Femur (tissue), 1 donor: ENCODE measurements around the gene ERGIC1.
"Not testable (repeated sequence)": the region's sequence is repeated elsewhere in the genome, so short reads cannot be mapped to it uniquely, and the experiment has no call there.

ENCODE experiments used
- DNase-seq: peaks from one replicate; pipeline ENCODE4 v3.0.0-alpha.2; 2017

The ERGIC1 gene

GRCh38 chr5:172801179-172801671 lies 32.8 kb upstream of the ERGIC1 start:
- no peak for DNase-seq

DNA sequence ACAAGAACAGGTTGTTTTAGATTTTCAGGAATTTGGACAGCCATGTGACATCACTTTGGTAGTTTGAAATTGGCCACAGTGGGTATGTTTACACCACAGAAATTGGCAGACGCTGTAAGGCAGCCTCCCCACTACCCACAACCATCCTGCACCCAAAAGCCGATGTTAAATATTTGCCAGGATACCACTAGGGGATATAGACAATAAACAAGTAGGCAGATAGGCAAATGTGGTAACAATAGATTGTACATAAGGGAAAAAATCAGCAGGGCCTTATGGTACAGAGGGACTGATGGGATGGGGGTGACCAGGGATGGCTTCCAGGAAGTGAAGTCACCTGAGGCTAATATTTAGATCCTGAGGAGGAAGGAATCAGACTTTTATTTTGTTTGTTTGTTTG lies 31.9 kb upstream of the ERGIC1 start:
- DNase-seq, result no peak

DNA sequence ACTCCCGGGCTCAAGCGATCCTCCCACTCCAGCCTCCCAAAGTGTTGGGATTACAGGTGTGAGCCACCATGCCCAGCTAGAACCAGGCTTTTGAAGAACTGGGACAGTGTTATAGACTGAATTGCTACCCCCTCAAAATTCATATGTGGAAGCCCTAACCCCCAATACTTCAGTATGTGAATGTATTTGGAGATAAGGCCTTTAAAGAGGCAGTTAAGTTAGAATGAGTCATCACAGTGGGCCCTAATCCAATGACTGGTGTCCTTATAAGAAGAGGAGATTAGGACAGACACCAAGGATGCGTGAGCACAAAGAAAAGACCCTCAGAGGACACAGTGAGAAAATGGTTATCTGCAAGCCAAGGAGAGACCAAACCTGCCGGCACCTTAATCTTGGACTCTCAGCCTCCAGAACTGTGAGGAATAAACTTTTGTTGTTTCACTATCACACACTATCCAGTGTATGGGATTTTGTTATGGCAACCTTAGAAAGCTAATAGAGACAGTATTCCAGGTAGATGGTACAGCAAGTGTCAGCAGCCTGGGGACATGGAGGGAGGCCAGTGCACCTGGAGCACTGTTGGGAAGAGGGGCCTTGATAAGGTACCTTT lies 31.4 kb upstream of the ERGIC1 start:
- no peak for DNase-seq

GRCh38 chr5:172805018-172805683 lies 28.9 kb upstream of the ERGIC1 start:
- DNase-seq, result no peak

DNA sequence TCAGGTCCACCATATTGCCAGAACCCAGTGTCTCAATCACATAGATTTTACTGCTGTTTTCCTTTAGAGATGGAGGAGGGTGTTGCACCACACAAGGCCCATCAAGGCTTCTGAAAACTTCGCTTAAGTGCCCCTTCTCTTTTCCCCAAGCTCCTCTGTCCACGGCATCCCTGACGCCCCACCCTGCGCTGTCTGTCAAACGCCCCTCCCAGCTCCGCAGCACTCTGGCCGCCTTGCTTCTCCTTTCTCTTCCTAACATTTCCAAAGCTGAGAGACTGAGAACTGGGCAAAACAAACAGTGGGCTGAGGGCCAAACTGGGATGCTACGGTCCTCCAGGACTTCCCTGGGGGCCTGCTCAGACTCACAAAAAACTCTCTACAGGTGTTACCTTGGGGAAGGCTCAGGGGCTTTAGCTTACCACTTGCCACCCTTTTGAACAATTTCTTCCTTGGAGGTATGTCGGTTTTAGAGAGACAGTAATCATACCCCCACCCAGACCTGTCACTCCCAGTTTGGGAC lies 28.3 kb upstream of the ERGIC1 start:
- no peak for DNase-seq

DNA sequence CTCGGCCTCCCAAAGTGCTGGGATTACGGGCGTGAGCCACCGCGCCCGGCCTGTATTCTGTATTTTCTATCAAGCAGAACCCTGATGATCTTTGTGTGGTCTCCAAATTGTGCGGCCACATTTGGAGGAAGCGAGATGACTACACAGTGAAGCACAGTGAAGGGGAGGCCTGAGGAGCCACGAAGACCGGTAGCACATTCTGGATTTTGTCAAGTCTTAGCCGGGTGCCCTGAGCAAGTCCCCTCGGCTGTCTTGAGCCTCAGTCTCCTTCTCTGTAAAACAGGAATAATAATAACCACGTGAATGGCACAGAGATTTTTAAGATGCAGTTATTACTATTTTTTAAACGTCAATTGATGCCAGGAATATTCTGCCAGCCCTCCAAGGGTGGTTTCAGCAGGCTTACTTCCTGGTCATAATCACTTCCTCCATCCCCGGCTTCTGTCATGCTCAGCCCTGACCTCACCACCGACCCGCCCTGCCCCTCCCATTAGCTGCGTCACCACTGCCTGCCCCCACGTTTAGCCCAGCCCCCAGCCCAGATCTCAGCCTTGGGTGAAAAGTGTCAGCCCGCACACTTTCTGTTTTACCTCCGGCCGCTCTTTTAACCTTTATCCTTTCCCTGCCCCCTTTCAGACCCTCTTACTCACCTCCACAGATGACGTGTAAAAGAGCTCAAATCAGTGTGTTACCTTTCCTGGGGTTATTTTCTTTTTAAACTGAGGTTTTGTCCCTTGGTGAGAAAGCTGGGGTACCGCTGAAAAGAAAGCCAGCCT lies 27.0 kb upstream of the ERGIC1 start:
- peak; percentile 92 for DNase-seq

- no peak for DNase-seq
Measured at GRCh38 chr5:172807766-172808311, 26.2 kb upstream of the ERGIC1 start.

DNA sequence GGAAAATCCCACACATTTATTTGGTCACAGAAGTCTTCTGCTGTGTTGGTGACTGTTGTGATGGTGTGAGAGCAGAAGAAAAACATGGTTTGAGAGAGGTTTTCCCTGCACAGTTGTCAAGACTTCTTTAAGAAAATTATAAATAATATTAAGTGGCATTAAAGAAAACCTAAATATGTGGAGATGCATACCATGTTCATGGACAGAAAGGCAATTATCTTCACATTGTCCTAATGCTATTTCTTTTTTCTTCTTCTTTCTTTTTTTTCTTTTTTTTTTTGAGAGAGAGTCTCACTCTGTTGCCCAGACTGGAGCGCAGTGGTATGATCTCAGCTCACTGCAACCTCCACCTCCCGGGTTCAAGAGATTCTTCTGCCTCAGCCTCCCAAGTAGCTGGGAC lies 24.3 kb upstream of the ERGIC1 start:
- no peak for DNase-seq

DNA sequence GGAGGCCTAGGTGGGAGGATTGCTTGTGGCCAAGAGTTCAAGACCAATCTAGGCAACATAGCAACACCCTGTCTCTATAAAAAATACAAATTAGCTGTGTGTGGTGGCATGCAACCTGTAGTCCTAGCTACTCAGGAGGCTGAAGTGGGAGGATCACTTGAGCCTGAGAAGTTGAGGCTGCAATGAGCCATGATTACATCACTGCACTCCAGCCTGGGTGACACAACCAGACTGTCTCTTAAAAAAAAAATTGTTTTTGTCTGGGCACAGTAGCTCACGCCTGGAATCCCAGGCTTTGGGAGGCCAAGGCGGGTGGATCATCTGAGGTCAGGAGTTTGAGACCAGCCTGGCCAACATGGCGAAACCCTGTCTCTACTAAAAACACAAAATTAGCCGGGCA lies 23.1 kb upstream of the ERGIC1 start:
- DNase-seq, result not testable (repeated sequence)

GRCh38 chr5:172815631-172816030 lies 18.4 kb upstream of the ERGIC1 start:
- DNase-seq, result no peak

DNA sequence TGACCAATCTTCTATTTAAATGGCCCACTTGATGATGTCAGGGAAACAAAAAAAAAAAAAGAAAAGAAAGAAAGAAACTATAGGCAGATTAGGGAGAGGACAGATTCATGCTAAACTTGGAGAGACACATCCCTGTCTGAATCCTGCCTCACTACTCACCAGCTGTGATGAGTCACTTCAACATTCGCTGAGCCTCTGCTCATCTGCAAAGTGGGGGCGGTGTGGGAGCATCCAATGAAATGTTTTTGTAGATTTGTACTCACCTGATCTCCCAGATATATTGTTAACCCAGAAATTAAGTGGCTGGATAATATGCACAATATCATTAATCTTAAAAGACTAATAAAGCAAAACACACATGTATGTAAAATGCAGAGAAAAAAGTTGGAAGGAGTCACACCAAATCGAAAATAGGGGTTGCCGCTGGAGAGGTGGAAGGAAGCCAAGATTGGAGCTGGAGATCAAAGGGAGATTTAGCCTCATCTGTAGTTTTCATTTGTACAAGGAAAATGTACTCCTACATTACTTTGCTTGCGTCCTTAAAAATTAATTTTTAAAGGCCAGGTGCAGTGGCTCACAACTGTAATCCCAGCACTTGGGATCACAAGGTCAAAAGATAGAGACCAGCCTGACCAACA lies 17.0 kb upstream of the ERGIC1 start:
- no peak for DNase-seq

- no peak for DNase-seq
Measured at GRCh38 chr5:172817664-172818063, 16.4 kb upstream of the ERGIC1 start.

GRCh38 chr5:172818081-172818480 lies 16.0 kb upstream of the ERGIC1 start:
- no peak for DNase-seq

DNA sequence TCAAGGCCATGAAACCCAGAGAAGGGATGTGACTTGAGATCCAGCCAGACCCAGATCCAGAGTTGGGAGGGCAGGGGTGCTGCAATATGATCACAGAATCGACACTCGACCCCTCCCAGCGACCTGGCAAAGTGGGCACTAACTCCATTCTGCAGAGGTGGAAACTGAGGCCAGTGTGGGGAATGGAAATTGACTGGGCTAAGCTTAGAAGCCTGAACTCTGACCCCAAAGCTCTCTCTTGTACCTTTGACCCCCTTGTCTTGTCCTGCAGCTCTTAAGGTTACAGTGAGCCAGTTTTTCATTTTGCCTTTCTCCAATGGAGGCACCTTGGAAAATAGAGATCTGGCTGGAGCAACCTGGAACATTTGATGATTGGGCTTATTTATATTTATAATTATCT lies 14.5 kb upstream of the ERGIC1 start:
- no peak for DNase-seq

DNA sequence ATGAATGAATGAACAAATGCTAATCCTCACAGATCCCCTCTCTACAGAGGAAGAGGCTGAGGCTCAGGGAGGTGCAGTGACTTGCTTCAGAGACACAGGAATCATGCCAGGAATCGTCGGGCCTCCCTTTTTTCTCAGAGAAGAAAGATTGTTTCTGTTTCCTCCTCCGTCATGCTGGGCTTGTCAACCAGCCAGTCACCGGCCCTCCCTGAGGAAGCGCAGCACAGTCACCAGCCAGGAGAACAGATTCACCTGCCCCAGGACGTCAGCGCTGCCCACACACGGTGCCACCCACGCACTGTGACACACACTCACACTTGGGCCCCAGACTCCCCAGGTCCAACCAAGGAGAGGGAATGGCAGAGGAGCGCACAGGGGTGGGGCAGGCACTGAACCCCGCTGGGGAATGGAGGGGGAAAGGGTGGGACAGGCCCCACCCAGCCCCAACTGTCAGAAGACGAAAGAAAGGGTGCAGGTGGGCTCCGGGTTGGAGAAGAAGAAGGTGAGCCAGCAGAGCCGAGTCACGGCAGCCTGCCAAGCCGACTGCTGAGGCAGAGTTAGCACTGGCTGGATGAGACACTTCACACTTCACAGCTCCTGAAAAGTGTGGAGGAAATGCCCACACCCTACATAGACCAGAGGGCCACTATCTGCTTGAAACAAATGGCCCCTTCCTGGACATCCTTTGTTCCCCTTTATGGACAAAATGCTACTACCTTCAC lies 13.8 kb upstream of the ERGIC1 start:
- DNase-seq, result no peak

- no peak for DNase-seq
Measured at GRCh38 chr5:172821340-172821985, 12.6 kb upstream of the ERGIC1 start.

DNA sequence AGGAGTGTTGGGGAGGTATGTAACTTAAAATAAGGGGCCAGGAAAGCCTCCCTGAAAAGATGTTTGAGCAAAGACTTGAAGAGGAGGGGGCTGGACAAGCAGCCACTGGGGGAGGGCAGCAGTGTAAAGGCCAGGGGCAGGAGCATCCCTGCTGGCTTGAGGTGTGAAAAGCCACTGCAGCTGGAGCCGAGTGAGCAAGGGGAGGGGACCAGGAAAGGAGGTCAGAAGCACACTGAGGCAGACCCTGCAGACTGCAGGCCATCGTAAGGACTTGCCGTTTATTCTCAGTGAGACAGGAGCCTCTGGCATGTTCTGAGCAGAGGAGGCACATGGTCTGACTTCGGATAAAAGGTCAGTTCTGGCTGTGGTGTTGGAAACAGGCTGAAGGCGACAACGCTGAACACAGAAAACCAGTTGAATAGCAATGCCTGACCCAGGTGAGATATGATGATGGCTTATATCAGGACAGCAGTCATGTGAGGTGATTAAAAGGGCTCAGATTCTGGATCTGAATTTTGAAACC lies 10.2 kb upstream of the ERGIC1 start:
- DNase-seq, result no peak

DNA sequence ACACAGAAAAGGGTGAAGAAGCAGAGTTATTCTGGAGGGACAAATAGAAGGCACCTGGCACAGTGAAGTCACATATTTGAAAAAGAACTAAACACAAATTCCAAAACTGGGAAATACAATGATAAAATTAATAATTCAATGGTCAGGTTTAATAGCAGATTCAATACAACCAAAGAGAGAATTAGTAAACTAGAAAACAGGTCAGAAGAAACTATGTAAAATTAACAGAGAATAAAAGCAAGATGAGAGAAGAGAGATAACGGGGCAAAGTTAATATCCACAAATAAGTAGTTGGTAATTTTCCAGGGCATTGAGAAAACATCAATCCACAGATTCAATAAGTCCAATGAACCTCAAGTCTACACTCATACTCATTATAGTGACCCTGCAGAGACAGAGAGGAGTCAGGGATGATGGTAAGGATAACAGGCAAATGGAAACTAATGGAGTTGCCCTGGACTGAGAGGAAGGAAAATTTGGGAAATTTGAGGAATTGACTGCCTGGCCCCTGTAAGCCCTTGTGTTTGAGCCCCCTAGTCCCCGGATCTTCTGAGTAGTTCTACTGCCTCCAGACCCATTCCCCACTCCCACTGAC lies 8.3 kb upstream of the ERGIC1 start:
- DNase-seq, result no peak

DNA sequence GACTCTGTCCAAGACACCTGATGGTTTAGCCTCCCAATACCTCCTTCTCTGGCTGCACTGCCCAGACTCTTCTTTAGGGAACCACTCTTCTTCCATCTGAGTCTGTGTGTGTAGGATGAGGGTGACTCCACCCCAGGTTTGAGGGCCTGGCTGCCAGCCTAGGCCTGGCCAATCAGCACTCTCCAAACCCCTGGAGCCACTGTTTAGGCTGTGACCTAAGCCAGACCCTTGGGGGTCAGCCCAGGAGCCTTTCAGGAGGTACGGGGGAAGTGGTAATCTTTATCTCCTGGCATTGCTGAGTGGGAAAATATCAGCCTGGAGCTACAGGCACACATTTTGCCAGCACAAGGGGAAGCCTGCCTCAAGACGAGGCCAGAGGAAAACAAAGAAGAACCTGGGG lies 6.2 kb upstream of the ERGIC1 start:
- DNase-seq, result no peak

GRCh38 chr5:172828911-172829431 lies 5.1 kb upstream of the ERGIC1 start:
- no peak for DNase-seq

DNA sequence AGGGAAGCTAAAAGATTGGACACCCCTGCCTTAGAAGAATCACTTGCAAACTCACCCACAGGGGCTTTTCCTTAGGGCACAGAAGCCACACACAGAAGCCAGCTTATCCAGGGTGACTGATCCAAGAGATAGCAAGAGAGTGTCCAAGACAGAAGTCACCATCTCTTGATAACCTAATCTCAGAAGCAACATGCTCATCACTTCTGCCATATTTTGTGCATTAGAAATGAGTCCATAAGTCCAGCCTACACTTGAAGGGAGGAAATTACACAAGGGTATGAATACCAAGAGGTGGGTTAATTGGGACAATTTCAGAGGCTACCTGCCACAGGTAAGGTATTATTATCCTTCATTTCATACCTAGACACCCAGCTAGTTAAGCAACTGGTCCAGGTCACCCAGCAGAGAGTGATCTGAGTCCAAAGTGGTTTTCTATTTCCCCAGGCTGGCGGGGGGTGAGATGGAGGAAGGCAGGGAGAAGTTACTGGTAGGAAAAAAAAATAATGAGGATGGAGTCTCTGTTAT lies 3.7 kb upstream of the ERGIC1 start:
- DNase-seq, result no peak
